Large intestine (tissue), 3 donors: ENCODE results near the gene KLF7. TPM values are rescaled to one million over a fixed set of nuclear protein-coding genes. Genes with fewer than 3 reads are reported as not detected.

Source experiments
- DNase-seq, 2 donors: peaks; one replicate each; pipeline versions ENCODE4 v3.0.0 to v3.0.0-alpha.2; 2013
- H3K27ac ChIP-seq: one replicate; pipeline ENCODE4 v1.5.1; 2013; ENCODE audit warnings: low read length
- H3K27me3 ChIP-seq: 2 replicates; pipeline ENCODE4 v1.6.1; 2013; ENCODE audit warnings: low read length; ENCODE audit not compliant: control insufficient read depth, insufficient read depth
- H3K36me3 ChIP-seq: 2 replicates; pipeline ENCODE4 v1.6.1; 2013; ENCODE audit warnings: low read length; ENCODE audit not compliant: control insufficient read depth, insufficient read depth
- H3K4me1 ChIP-seq: one replicate; pipeline ENCODE4 v1.6.1; 2013; ENCODE audit warnings: low read length; ENCODE audit not compliant: control insufficient read depth, insufficient read depth
- H3K4me3 ChIP-seq: one replicate; pipeline ENCODE4 v1.5.1; 2013; ENCODE audit warnings: low read length
- H3K9me3 ChIP-seq: one replicate; pipeline ENCODE4 v1.6.1; 2013; ENCODE audit warnings: mild to moderate bottlenecking, low read depth, low read length, moderate library complexity; ENCODE audit not compliant: control insufficient read depth
- WGBS: methylation state at CpG from one replicate; pipeline ENCODE4 v1.1.5; 2013; ENCODE audit warnings: low lambda C conversion rate; ENCODE audit not compliant: insufficient coverage; 5-methylcytosine and 5-hydroxymethylcytosine counted together
- polyA plus RNA-seq: library from polyadenylated mRNA; unstranded; fragments of 120-200 nt; gene quantifications from one replicate; pipeline ENCODE4 v1.2.1, GENCODE V29; 2013

The KLF7 gene
- polyA plus RNA-seq, 1 donor = 11.4 TPM

- WGBS = 75% methylated on average over 2 of the region's 2 CpGs
- no peak for DNase-seq
- no peak overlapping the region for H3K27ac ChIP-seq
These were observed 129.9 kb downstream of the KLF7 start for GRCh38 chr2:207035875-207036274.

DNA sequence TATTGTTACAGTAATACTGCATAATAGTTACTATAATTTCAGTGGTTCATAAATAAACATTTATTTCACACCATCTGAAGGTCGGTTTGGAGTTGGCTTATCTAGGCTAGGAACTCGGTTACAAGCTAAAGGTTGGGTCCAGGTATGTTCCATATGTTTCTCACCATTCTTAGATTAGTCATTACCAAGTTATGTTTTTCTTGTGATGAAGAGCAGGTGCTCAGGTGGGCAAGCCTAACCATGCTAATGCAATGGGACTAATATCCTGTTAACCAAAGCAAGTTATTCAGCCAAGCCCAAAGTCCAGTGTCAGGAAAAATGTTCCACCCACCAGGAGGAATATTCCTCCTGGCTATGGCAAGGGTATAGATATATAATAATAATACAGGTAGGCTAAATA lies 133.3 kb downstream of the KLF7 start:
- no peaks in the 10 kb centered on the region for H3K9me3 ChIP-seq
- no CpG with 5 or more reads among the region's 2 CpGs for WGBS
- H3K36me3 ChIP-seq = no peaks in the 10 kb centered on the region
- H3K27ac ChIP-seq = no peak overlapping the region
- no peak overlapping the region for H3K4me3 ChIP-seq
- DNase-seq = no peak
- no peaks in the 10 kb centered on the region for H3K4me1 ChIP-seq
- H3K27me3 ChIP-seq = peaks cover 2% of the 10 kb centered on the region

More at GRCh38 chr2:207035875-207036274, 129.9 kb downstream of the KLF7 start:
- no peaks in the 10 kb centered on the region for H3K9me3 ChIP-seq
- H3K36me3 ChIP-seq = no peaks in the 10 kb centered on the region
- no peaks in the 10 kb centered on the region for H3K4me1 ChIP-seq
- no peak overlapping the region for H3K4me3 ChIP-seq
- peaks cover 2% of the 10 kb centered on the region for H3K27me3 ChIP-seq

Other genes starting within 250 kb of the KLF7 start
- 0.31 TPM for gene CPO, start 226.4 kb downstream of the KLF7 start, polyA plus RNA-seq